HCT116 (cell line): Measurements from ENCODE around the gene SUGP1.

ENCODE experiments used
- CBX3 ChIP-seq: IDR thresholded peaks from 2 replicates; pipeline ENCODE4 v1.6.1; 2012; ENCODE audit warnings: low read depth
- CEBPB ChIP-seq: IDR thresholded peaks from 2 replicates; pipeline ENCODE4 v1.6.1; 2012; ENCODE audit warnings: low read depth
- CTCF ChIP-seq, 3 experiments: fragments of 200-600 bp in 1 of 3; sonication (generic) in 1 of 3; IDR thresholded peaks in 2 of 3; conservative IDR thresholded peaks in 1 of 3; 2 replicates each; pipeline ENCODE4 v1.5.1; 2012 to 2017; ENCODE audit warnings: low read depth in 2 of 3, low read length in 2 of 3, antibody characterized with exemption in 1 of 3, borderline replicate concordance in 1 of 3, control low read depth in 1 of 3, mild to moderate bottlenecking in 1 of 3, mixed read lengths in 1 of 3, mixed run types in 1 of 3, moderate library complexity in 1 of 3; ENCODE audit not compliant: insufficient read depth in 1 of 3
- EZH2 ChIP-seq: fragments of 200-600 bp; sonication (generic); IDR thresholded peaks from 2 replicates; pipeline ENCODE4 v1.6.1; 2017; ENCODE audit warnings: antibody characterized with exemption, mixed run types
- POLR2A ChIP-seq: IDR thresholded peaks from 2 replicates; pipeline ENCODE4 v1.7.0; 2011; ENCODE audit warnings: borderline replicate concordance; ENCODE audit not compliant: insufficient read depth, insufficient read length; ENCODE audit errors: extremely low read depth
- POLR2AphosphoS5 ChIP-seq: IDR thresholded peaks from 2 replicates; pipeline ENCODE4 v1.6.1; 2011; ENCODE audit warnings: mild to moderate bottlenecking, low read depth, low read length, moderate library complexity
- RAD21 ChIP-seq: IDR thresholded peaks from 2 replicates; pipeline ENCODE4 v1.6.1; 2012; ENCODE audit warnings: low read depth, mild to moderate bottlenecking
- TCF7L2 ChIP-seq: IDR thresholded peaks from 2 replicates; pipeline ENCODE4 v1.7.0; 2011; ENCODE audit warnings: borderline replicate concordance, inconsistent platforms; ENCODE audit not compliant: insufficient read depth, insufficient read length; ENCODE audit errors: extremely low read depth
- ZNF274 ChIP-seq: fragments of 200-500 bp; sonication (Bioruptor generic); IDR thresholded peaks from 2 replicates; pipeline ENCODE4 v1.6.1; 2014; ENCODE audit warnings: mild to moderate bottlenecking, low read depth, low read length, inconsistent platforms

GRCh38 chr19:19226663-19227062 is 93.6 kb downstream of the SUGP1 start:
- TF ChIP-seq POLR2A, result no peak
- TF ChIP-seq CTCF (IDR thresholded peaks at IDR 0.05 in 2 of 3, conservative IDR thresholded peaks at IDR 0.05 in 1 of 3; ENCODE audit: borderline replicate concordance in 1 of 3, insufficient read depth in 1 of 3, low read depth in 2 of 3, low read length in 2 of 3), result no peak
- no peak for TF ChIP-seq EZH2
- no peak for TF ChIP-seq TCF7L2
- no peak for TF ChIP-seq CEBPB
- no peak for TF ChIP-seq ZNF274
- TF ChIP-seq CBX3, result no peak
- no peak for TF ChIP-seq POLR2AphosphoS5
- no peak for TF ChIP-seq RAD21
